ENCODE measurements around the gene PPIA. TPM values are rescaled to one million over a fixed set of nuclear protein-coding genes. Genes with fewer than 3 reads are reported as not detected.

The PPIA gene
- total RNA-seq, 1 experiment from 2014 or later = 2,836 TPM

DNA sequence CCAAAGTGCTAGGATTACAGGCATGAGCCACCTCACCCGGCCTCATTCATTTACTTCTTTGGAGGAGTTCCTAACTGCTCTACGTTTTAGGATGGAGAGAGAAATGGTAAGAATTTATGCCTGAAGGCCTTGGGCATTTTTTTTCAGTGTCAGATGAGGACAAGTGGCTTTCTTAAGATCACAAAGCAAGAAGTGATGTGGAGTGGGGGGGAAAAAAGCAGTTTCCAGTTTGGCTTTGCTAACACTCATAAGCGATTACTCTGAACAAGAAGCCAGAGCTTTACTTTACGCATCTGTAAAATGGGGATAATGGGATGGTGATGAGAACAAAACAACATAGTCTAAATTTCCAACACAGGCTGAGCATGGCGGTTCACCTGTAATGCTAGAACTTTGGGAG is 2.6 kb upstream of the PPIA start:
- TF ChIP-seq SIN3A (IDR thresholded peaks at IDR 0.05; ENCODE audit: low read depth) (no peak), EZH2phosphoT487 (IDR thresholded peaks at IDR 0.05; ENCODE audit: borderline replicate concordance) (no peak), ZNF274 (IDR thresholded peaks at IDR 0.05; ENCODE audit: low read depth, low read length) (no peak)
- TF ChIP-seq, protein P1, sequence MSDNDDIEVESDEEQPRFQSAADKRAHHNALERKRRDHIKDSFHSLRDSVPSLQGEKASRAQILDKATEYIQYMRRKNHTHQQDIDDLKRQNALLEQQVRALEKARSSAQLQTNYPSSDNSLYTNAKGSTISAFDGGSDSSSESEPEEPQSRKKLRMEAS (IDR thresholded peaks at IDR 0.05) = no peak
- TF ChIP-seq, protein P2, sequence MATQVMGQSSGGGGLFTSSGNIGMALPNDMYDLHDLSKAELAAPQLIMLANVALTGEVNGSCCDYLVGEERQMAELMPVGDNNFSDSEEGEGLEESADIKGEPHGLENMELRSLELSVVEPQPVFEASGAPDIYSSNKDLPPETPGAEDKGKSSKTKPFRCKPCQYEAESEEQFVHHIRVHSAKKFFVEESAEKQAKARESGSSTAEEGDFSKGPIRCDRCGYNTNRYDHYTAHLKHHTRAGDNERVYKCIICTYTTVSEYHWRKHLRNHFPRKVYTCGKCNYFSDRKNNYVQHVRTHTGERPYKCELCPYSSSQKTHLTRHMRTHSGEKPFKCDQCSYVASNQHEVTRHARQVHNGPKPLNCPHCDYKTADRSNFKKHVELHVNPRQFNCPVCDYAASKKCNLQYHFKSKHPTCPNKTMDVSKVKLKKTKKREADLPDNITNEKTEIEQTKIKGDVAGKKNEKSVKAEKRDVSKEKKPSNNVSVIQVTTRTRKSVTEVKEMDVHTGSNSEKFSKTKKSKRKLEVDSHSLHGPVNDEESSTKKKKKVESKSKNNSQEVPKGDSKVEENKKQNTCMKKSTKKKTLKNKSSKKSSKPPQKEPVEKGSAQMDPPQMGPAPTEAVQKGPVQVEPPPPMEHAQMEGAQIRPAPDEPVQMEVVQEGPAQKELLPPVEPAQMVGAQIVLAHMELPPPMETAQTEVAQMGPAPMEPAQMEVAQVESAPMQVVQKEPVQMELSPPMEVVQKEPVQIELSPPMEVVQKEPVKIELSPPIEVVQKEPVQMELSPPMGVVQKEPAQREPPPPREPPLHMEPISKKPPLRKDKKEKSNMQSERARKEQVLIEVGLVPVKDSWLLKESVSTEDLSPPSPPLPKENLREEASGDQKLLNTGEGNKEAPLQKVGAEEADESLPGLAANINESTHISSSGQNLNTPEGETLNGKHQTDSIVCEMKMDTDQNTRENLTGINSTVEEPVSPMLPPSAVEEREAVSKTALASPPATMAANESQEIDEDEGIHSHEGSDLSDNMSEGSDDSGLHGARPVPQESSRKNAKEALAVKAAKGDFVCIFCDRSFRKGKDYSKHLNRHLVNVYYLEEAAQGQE (IDR thresholded peaks at IDR 0.05; ENCODE audit: low read depth) = no peak
- intact Hi-C loops (cut with micrococcal nuclease) = loop anchor here (10.0 kb wide), 1 partner anchor 131 kb away; no protein-coding TSS in a partner anchor
- ChIA-PET RAD21 (ENCODE audit: low non-redundant PET in 1 of 2, low total read pairs in 2 of 2, uncharacterized antibody in 2 of 2, unreplicated experiment in 2 of 2) (no interaction called here), POLR2A (no interaction called here), CTCF (interaction anchor here (1.5 kb wide), 1 partner anchor 54 kb away, joined by 3 read pairs; the partner anchor contains the start of gene H2AZ2)
- Histone ChIP-seq H3K36me3 (ENCODE audit: control insufficient read depth in 1 of 2, insufficient read depth in 2 of 2, low read length in 2 of 2) (peaks cover 2 to 16% of the 10 kb centered on the region in 2 experiments; a peak in 3 of 4 replicates), H3K9me2 (ENCODE audit: insufficient read depth) (no peaks in the 10 kb centered on the region), H2AFZ (ENCODE audit: low read depth, low read length, poor library complexity, severe bottlenecking) (no peak overlapping the region), H3K27ac (ENCODE audit: low read depth, low read length) (no peak overlapping the region), H4K20me1 (ENCODE audit: insufficient read depth) (peaks cover 17% of the 10 kb centered on the region; the same call in 1 of the 2 replicates), H3K4me2 (ENCODE audit: low read length) (no peak overlapping the region), H3K4me3 (replicated peaks in 1 of 2; ENCODE audit: low read depth in 1 of 2, low read length in 2 of 2) (no peak overlapping the region), H3K27me3 (ENCODE audit: insufficient read depth, low read length) (no peaks in the 10 kb centered on the region), H3K79me2 (ENCODE audit: insufficient read depth, low read length) (peaks cover 35% of the 10 kb centered on the region), H3K9me3 (ENCODE audit: control insufficient read depth in 1 of 2, insufficient read depth in 1 of 2, low read depth in 1 of 2, low read length in 2 of 2) (no peaks in the 10 kb centered on the region), H3K4me1 (ENCODE audit: control insufficient read depth in 1 of 2, insufficient read depth in 2 of 2, low read length in 2 of 2) (peaks cover 9 to 40% of the 10 kb centered on the region in 2 experiments; a peak in 3 of 4 replicates), H3K9ac (ENCODE audit: low read length) (no peak overlapping the region)
- no peak for DNase-seq (ENCODE audit: low read depth, low spot score)
- BruUV-seq (replicated peaks) = no TSS peak
- ATAC-seq = no peak

Data from HCT116 (cell line).